Psoas muscle (tissue), 8 donors: Measurements from ENCODE around the gene GNAQ. TPM values are rescaled to one million over a fixed set of nuclear protein-coding genes. Genes with fewer than 3 reads are reported as not detected.
A peak's percentile ranks its signal among the peaks of the same experiment; 100 is the strongest.
"Not testable (repeated sequence)": the region's sequence is repeated elsewhere in the genome, so short reads cannot be mapped to it uniquely, and the experiment has no call there.

Experiments
- ATAC-seq, 4 donors: fragments of 200-7000 bp; cut with Tn5 transposase; one replicate each; pipeline ENCODE4 v1.9.1; 2020; ENCODE audit warnings: moderate library complexity in 3 of 4, mild to moderate bottlenecking in 2 of 4
- DNase-seq, 2 donors: peaks; one replicate each; pipeline ENCODE4 v3.0.0-alpha.2; 2020
- H3K27ac ChIP-seq: fragments of 200-600 bp; one replicate; pipeline ENCODE4 v1.8.0; 2022
- H3K27me3 ChIP-seq, 3 donors: fragments of 200-600 bp in 1 of 3; one replicate each; pipeline versions ENCODE4 v1.6.1 to v1.8.0; 2013 to 2022; ENCODE audit warnings: low read length in 2 of 3, mild to moderate bottlenecking in 2 of 3, moderate library complexity in 1 of 3; ENCODE audit not compliant: insufficient read depth in 3 of 3
- H3K36me3 ChIP-seq, 2 donors: fragments of 200-600 bp in 1 of 2; one replicate each; pipeline versions ENCODE4 v1.6.1 to v1.8.0; 2013 to 2022; ENCODE audit warnings: low read depth in 1 of 2, mild to moderate bottlenecking in 1 of 2, moderate library complexity in 1 of 2; ENCODE audit not compliant: insufficient read depth in 1 of 2
- H3K4me1 ChIP-seq: fragments of 200-600 bp; one replicate; pipeline ENCODE4 v1.8.0; 2022
- H3K4me3 ChIP-seq: fragments of 200-600 bp; one replicate; pipeline ENCODE4 v1.8.0; 2022; ENCODE audit warnings: mild to moderate bottlenecking
- H3K9me3 ChIP-seq: fragments of 200-600 bp; one replicate; pipeline ENCODE4 v1.8.0; 2022
- CTCF ChIP-seq: fragments of 200-600 bp; IDR thresholded peaks from one replicate; pipeline ENCODE4 v1.8.0; 2022; ENCODE audit warnings: antibody characterized with exemption
- WGBS, 3 donors: extraction: QIAGEN DNeasy Blood & Tissue Kit; methylation state at CpG; one replicate each; pipeline versions ENCODE4 v1.1.6 to v1.1.7; 2013; 5-methylcytosine and 5-hydroxymethylcytosine counted together
- intact Hi-C, 2 donors: fragments of 100-400 bp; cut with DNase I; formaldehyde crosslinking; loops; one replicate each; pipeline versions ENCODE4 v1.11.0 to v1.14.2; 2022
- polyA plus RNA-seq, 3 donors: library from polyadenylated mRNA; stranded (reverse); fragments of 200-250 nt; gene quantifications; one replicate each; pipeline ENCODE4 v1.2.3, GENCODE V29; 2013
- total RNA-seq, 4 donors: library from RNA; stranded (reverse); fragmentation: NEBNext Ultra II Directional in 2 of 4; extraction: Animal tissue kit (Norgen Biotek cat#: 25700) in 2 of 4; gene quantifications; one replicate each; pipeline versions ENCODE4 v1.2.1 to v1.2.4, GENCODE V29; 2021 to 2023
- donor health status: healthy with polysubstance abuse.
- donor health status: DM: no; HTN: no; CAD: no; lungs with moderate emphysema.
- donor health status: Bipolar disorder and iron deficiency.
- donor health status: healthy.
- donor health status: DM: yes; HTN: yes; CAD: no.
- donor health status: DM: no; HTN: no; CAD: no.
- donor health status: DM: no; HTN: no; CAD: no.
- donor health status: DM: yes; HTN: yes; CAD: no.

GNAQ gene
- total and polyA plus RNA-seq, 7 donors = 8.3 to 26.6 (median 23.8) TPM

DNA sequence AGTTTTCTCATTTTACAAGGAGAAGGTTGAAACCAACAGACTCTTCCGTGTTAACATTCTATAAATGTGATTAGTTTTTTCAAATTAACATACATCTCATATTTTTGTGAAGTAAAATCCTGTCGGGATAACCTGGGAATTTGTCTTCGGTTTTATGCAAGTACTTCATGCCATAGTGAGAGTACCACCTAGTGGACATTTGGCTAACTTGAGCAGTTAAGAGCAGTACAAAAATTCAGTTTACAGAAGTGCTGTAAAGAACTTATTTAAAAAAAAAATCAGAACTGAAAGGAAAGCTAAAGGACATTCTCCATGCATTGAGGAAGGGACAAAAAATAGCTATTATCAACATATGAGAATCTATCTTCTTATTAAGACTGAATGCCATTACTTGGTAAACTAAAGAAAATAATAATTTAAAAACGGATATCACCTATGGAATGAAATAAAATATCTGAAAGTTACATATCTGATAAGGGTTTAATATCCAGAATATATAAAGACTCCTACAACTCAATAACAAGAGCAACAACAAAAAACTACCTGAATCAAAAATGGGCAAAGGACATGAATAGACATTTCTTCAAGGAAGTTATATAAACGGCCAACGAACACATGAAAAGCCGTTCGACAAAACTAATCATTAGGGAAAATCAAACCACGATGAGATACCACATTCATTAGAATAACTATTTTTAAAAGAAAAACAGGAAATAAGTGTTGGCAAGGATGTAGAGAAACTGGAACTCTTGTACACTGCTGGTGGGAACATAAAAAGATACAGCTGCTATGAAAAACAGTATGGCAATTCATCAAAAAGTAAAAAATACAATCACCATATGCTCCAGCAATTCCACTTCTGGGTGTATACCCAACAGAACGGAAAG lies 266.5 kb downstream of the GNAQ start:
- no peaks in the 10 kb centered on the region for H3K9me3 ChIP-seq
- DNase-seq = no peak
- H3K4me1 ChIP-seq = peaks cover 6% of the 10 kb centered on the region
- ATAC-seq = no peak
- H3K36me3 ChIP-seq = no peaks in the 10 kb centered on the region
- H3K27ac ChIP-seq = no peak overlapping the region
- no peak overlapping the region for H3K4me3 ChIP-seq
- peak; percentile 37 for TF ChIP-seq CTCF
- WGBS, 3 donors = 75 to 81% (median 79%) methylated on average over 10 of the region's 10 CpGs
- no peaks in the 10 kb centered on the region for H3K27me3 ChIP-seq
- intact Hi-C loops = no loop called here

DNA sequence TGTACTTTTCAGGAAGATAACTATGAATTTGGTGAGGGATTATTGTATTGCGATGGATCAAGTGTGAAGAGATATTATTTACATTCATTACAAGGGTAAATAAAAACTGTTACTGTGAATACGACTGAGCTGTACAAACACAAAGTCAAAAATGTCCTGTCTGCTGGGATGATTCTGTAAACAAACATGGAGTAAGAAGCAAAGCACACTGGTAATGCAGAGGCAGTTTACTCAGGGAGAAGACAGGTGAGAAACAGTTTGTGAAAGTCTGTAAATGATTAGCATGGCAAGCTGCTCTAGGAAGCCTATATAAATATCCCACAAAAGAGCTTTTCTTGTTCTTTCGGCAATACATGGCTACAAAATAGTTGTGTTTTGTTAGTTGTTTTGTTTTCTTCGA lies 268.0 kb downstream of the GNAQ start:
- Histone ChIP-seq H3K4me3 (no peak overlapping the region), H3K9me3 (no peaks in the 10 kb centered on the region), H3K27ac (no peak overlapping the region), H3K36me3 (no peaks in the 10 kb centered on the region), H3K4me1 (no peaks in the 10 kb centered on the region), H3K27me3 (no peaks in the 10 kb centered on the region)
- 92 to 96% (median 93%) methylated on average over 4 of the region's 4 CpGs for WGBS, 3 donors
- no peak for TF ChIP-seq CTCF
- DNase-seq = no peak
- intact Hi-C loops = no loop called here
- ATAC-seq = no peak

- H3K4me3 ChIP-seq, H3K27me3 ChIP-seq, intact Hi-C loops, H3K4me1 ChIP-seq, ATAC-seq, DNase-seq, H3K36me3 ChIP-seq, H3K9me3 ChIP-seq, H3K27ac ChIP-seq: not testable (repeated sequence)
- 93 to 99% (median 97%) methylated on average over 10 to 19 of the region's 25 CpGs for WGBS, 3 donors
Observed at GRCh38 chr9:77760919-77761318, 270.7 kb downstream of the GNAQ start.

GRCh38 chr9:77759391-77759790 lies 272.2 kb downstream of the GNAQ start:
- DNase-seq (no peak), ATAC-seq (no peak)
- Histone ChIP-seq H3K4me3 (no peak overlapping the region), H3K36me3 (no peaks in the 10 kb centered on the region), H3K27ac (no peak overlapping the region), H3K27me3 (no peaks in the 10 kb centered on the region), H3K4me1 (no peaks in the 10 kb centered on the region), H3K9me3 (no peaks in the 10 kb centered on the region)
- intact Hi-C loops = loop anchor here (10.0 kb wide), 2 partner anchors 275 to 325 kb away; partner anchors contain the start of gene GNAQ (in 1 of the 2)
- TF ChIP-seq CTCF = no peak
- WGBS, 3 donors = 75 to 85% (median 82%) methylated on average over 3 of the region's 3 CpGs

- Histone ChIP-seq H3K36me3 (no peaks in the 10 kb centered on the region), H3K27ac (no peak overlapping the region), H3K4me3 (no peak overlapping the region), H3K9me3 (no peaks in the 10 kb centered on the region), H3K27me3 (no peaks in the 10 kb centered on the region), H3K4me1 (no peaks in the 10 kb centered on the region)
- TF ChIP-seq CTCF = no peak
- 0 to 92% (median 87%) methylated on average over 1 of the region's 1 CpG for WGBS, 3 donors
- no peak for DNase-seq
- intact Hi-C loops = loop anchor here (10.0 kb wide), 2 partner anchors 278 to 322 kb away; partner anchors contain the start of gene GNAQ (in 1 of the 2)
- no peak for ATAC-seq
Observed at GRCh38 chr9:77756449-77756848, 275.2 kb downstream of the GNAQ start.
